ENCODE data around the gene MGMT.

The MGMT gene

DNA sequence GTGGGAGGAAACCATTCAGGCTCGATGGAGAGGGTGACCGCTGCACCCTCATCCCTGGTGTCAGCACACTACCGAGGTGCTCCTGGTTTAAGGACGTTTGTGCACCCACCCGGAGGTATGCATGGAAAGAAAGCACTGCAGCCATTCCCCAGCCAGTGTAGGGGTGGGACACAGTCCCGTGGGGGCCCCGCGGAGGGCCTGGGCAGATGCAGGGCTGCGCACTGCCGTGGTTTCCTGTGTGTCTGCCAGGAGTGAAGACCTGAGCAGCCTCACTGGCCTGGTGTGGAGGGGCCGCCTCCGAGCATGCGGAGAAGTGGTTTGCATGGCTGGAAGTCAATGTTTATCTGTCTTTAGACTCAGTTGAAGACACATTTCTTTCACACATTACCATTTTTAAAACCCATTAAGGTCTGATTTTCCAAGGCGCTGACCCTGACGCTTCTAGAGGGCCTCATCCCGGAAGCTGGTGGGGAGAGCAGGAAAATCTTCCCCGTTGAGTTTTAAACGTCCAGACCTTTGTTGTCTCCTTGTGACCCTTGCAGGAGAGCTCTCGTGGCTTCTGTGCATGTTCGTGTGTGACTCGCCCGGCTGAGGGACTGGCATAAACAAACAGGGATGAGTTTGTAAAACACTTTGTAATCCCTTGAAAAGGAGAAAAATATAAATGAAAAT lies 188.1 kb downstream of the MGMT start:
- DNase-seq (ENCODE audit: low read depth), result no peak

DNA sequence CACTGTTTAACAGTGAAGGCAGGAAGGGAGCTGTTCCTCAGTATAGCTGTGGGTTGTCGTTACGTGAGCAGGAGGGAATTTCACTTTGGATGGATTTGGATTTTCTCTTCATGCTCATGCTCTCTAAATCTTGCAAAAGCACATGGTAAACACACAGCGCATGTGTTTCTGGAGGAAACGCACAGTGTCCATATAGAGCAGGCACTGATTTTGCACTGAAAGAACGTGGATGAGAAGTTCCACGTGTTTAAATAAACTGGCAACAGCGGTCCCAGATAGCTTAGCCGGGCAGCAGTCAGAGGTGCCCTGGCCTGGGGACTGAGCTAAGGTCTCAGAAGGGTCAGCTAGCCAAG lies 188.6 kb downstream of the MGMT start:
- no peak for DNase-seq (ENCODE audit: low read depth)

DNA sequence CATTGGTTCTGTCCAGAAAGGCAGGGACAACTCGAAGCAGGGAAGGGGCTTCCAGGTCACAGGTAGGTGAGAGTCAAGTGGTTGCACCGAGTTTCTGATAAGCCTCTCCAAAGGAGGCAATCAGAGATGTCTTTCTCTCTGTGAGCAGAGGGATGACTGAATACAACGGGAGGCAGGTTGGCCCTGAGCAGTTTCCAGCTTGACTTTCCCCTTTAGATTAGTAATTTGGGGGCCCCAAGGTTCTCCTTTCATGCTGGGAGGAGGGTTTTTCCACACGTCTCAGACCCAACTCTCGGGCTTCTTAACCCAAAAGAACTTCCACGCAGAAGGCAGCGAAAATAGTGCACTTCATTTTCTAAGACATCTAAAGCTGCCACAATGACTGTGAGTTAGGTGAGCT lies 189.6 kb downstream of the MGMT start:
- no peak for DNase-seq (ENCODE audit: low read depth)

DNA sequence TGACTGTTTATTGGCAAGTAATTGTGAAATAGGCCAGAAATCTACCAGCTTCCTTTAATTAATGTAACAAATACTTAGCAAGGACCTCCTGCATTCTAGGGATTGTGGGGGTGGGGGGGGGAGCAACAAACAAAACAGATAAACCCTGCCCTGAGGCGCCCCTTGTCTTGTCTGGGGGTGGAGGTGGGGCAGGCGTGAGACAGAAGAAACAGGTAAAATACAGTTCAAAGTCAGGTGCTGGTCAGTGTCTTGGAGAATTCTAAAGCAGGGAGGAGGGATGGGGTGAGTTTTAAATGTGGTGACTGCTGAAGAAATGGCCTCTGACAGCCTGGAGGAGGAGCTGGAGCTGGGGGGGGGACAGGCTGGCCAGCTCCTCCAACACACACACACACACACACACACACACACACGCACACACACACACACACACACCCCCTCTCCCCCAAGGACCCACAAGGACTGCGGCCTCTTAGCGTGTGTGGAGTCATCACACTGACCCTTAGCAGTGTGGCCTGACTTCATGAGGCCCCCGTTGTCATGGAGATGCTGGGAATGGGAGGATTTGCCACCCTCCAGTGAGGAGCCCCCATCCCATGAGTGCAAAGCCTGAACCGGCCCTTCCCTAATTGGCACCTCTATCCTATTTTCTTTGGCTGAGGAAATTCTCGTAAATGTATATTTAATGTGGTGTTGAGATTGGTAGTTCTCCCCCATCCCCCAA lies 190.4 kb downstream of the MGMT start:
- no peak for DNase-seq (ENCODE audit: low read depth)

DNA sequence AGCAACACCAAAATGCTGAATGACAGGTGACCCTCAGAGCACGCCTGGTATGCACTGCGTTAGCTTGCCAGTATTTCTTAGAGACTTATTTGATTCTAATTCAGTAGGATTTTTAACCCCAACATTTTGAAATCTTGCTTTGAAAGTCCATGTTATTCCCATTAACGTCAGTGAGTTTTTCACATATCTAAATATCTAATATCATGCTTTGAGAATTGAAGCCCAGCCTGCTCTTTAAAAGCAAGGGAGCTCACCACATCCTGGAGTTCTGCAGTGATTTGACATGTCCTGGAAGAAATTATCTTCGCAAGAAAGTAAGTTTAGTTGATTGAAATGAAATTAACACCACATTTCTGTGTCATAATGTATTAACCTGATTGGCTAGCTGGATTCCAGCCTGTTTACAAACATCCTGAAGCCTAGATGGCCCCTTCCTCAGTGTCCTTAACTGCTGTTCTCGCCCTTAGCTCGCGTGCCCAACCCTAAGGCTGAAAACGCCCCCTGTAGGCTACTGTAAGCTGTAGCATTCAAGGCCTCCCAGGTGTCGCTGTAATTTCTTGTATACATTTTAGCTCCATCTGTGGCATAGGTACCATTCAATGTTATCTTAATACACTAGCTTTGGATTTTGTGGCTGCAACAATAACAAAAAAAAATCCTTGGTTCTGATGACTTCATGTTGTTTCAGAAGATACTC lies 191.5 kb downstream of the MGMT start:
- no peak for DNase-seq (ENCODE audit: low read depth)

DNA sequence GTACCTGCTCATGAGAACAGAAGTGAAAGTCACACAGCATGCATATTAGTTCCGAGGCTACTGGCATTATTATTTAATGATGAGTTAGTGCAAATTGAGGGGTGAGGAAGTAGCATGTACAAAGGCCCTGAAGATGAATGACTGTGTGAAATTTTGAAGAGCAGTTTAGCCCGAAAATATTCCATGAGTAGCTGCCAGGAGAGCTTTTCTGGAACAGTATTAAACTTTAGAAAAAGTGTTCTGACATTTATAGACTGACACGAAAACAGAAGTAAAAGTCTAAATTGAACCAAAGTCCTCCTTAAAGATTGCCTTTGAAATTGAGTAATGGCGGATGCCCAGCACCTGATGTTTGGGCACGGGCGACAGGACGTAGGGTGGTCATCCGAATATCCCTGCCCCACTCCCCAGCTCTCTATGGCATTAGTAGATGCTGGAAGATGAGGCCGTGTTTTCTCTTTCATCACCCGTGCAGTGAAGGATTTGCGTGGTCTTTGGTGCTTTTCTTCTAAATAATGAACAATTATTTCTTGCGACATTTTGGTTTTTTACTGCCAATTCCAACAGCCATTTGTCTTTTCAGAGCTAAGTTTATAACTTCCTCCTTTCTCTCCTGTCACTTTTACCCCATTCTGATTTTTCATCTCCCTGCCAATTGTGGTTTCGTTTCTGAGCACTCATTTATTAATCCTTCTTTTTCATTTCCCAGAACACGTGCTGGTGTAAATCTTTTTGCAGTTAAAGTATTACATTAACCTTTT lies 192.6 kb downstream of the MGMT start:
- no peak for DNase-seq (ENCODE audit: low read depth)

DNA sequence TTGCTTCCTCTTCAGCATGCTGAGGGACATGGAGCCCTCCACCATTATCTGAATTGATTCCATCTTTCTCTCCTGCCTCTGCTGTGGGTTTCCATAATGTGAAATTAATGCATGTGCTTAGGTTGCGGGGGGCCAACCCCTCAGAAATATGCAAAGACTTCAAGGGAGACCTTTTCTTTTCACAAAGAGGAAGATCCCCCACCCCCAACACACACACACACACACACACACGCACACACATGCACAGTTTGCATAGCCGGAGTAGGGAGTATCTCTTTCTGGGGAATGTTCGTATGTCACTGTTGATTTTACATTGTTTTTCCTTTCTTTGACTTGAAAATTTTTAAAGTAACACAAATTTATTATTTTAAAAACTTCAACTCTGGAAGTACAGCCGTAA lies 193.5 kb downstream of the MGMT start:
- no peak for DNase-seq (ENCODE audit: low read depth)

DNA sequence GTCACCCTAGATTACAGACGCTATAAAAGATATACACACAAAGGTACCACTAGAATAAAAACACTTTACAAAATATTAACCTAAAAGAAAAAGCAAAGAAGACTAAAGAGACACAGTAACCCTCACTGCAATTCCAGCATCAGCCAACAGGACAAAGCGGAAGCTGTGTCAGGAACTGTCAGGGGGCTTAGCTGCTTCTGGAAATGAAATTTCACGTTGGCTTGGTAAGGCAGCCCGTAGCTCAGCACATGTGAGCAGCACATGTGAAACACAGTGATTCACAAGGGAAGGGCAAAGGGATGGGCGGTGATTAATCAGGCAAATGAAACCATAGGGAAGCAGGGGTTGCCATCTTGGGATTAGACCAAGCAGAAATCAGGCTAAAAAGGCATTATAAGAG lies 195.4 kb downstream of the MGMT start:
- DNase-seq (ENCODE audit: low read depth), result no peak

DNA sequence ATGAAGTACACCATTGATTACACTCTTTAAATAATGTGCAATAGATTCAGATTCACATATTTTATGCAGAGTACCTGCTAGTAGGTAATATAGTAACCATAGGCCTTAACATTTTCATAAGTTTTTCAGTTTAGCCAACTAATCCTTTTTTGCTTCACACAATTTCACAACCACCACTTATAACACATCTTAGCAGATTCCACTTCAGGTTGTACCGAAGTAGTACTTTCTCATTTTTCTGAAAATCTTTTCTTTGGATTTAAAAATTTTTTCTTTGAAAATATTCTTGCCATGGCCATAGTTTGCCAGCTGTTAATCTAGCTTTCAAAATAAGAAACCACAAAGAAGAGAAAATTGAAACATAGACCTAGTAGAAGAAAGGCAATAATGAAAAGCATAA lies 203.1 kb downstream of the MGMT start:
- DNase-seq (ENCODE audit: low read depth), result no peak

DNA sequence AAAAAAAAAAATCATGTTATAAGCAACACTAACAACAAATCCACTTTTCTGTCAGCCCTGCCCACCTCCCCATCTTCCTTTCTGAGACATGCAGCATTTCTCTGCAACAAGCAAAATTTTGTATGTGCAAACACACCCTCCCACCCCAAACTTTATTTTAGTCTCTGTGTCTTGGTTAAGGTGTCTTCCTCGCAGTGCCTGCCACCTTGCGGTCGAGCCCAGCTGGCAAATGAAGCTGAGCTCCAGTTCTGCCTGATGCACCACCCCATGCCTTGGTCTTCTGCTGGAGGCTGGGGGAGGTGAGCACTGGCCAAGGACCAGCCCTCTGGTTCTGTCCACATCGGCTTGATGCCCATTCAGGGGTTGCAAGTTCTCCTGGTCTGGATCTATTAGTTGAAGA lies 206.3 kb downstream of the MGMT start:
- no peak for DNase-seq (ENCODE audit: low read depth)

DNA sequence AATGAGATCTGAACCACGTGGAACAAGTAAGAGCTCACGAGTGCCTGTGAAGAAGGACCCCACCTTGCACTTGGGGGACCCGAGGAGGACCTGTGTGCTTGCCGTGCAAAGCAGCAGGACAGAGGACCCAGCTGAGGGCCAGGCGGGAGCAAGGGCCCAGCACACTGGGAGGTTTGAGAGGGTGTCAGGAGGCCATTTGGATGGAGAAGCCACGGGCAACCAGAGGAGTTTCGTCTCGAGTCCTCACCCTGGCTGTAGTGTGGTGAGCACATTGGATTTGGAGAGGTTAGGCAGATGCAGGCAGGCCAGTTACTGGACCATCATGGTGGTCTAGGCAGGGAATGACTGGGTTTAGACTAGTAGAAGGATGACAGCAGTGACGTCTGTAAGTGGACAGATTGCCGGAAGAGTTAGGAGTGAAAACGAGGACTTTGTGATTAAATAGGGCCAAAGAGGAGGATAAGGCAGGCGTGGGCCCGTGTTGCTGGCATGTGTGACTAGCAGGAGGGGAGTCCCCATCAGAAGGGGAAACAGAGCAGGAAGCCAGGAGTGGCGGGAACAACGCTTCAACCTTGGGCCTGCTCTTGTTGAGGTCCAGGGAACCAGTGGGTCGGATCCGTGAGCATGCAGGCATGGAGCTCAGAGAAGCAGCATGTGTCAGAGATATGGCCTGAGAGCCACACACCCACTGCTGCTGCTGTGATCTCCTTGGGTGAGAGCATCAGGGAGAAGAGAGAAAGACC lies 208.2 kb downstream of the MGMT start:
- no peak for DNase-seq (ENCODE audit: low read depth)

DNA sequence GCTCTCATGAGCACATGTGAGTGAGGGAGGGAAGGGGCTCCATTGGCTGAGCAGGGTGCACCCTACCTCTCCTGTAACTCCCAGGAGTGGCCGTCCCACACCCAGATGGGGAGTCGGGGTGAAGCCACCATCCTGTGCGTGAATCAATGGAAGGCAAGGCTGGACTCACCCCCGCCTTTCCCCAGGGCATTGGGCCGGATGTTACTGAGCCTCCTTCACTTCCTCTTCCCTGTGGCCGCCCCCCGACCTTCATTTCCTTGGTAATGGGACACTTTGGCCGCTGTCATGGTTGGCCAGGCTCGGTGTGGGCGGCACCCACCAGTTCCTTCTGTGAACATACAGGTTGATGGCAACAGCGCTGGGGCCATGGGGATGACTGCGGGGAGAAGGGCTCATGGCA lies 209.0 kb downstream of the MGMT start:
- no peak for DNase-seq (ENCODE audit: low read depth)

DNA sequence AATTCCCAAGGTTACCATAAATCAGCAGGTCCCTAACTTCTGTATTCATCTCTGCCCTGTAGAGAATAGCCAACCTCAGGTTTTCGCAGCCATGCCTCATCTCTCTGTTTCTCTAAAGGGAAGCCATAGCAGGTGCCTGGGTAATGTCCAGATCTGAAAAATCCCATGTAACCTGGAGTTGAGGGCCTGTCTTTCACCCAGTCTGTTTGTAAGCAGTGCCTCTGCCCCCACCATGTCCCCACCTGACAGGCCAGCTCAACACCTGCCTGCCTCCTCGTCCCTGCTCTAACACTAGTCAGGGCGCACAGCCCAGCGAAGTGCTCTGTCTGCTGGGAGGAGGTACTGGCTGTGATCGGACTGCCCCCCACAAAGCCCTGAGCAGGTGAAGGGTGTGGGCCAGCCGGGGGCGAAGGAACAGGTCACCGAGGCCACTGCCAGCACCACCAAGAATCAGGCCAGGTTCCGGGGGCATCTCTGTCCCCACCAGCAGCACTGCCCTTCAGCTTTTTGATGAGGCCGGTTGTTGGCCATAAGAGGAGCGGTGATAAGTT lies 210.4 kb downstream of the MGMT start:
- no peak for DNase-seq (ENCODE audit: low read depth)

DNA sequence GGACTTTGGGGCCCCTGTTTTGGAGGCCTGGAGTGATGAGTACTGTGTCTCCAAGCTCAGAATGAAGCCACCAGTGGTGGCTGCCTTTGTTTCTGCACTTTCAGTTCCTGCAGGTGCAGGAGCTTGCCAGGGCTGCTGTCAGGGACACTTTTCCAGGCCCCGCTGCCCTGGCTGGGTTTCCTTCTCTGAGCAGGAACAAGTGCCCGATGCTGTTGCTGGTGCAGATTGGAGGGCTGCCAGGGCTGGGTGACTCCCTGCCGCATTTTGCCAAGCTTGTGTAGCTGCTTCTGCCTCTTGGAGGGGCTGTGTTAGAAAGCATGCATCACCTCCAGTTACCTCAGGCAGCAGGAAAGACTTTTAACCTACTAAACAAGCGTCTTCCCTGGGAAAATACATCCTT lies 211.1 kb downstream of the MGMT start:
- no peak for DNase-seq (ENCODE audit: low read depth)

DNA sequence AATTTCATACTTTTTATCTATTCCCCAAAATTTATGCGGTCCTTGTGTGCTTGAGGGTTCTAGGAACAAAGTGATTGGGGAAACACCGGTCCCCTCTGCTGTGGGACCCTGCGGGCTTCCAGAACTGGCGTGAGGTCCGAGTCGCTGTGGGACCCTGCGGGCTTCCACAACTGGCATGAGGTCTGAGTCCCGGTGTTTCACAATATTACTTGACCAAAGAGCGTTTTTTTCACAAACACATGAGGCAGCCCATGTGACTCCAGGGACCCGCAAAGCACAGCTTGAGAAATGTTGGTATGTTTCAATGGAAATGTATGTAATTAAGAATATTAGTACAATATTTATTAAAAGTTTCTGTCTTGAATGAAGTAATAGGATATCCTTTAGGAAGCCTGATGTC lies 212.2 kb downstream of the MGMT start:
- DNase-seq (ENCODE audit: low read depth), result no peak

DNA sequence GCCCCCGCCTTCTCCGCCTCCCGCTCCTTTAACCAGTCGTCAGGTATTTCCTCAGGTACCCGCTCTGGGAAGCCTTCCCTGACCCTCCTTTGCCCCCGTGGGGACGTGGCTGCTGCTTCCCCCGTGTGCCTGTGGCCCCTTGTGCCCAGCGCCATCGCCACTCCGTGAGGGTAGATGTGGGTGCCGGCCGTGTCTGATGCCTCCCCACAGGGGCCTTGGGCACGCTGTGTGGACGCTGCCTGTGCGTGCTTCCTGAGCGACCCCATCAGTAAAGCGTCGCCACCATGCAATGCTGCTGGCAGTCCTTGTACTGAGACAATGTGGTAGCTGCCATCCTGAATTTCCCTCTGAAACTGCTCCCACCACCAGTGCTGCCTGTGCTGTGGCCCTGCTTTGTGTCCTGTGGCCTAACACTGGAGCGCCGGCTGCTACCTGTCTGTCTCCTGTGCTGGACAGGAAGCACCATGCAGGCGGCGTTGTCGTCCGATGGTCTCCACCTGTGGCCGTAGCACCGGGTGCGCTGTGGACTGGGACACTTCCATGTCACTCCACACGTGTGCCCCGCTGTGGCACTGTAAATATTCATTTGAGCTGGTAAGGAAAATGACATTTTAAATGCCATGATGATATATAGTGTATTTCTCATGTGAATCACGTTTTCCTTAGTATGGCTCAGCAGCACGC lies 213.8 kb downstream of the MGMT start:
- no peak for DNase-seq (ENCODE audit: low read depth)

DNA sequence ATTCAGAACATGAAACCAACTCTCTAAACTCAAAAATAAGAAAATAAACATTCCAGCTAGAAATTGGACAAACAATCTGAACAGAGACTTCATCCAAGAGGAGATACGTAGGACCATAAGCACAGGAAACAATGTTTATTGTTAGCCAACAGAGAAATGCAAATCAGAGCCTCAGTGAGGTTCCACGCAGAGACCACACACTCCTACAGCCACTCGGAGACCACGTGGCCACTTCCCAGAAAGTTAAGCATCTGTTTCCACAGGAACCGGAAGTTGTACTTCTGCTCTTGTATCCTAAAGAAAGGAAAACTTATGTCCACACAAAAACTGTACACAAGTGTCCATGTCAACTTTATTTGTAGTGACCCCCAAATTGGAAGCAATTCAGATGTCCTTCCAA lies 214.8 kb downstream of the MGMT start:
- no peak for DNase-seq (ENCODE audit: low read depth)

DNA sequence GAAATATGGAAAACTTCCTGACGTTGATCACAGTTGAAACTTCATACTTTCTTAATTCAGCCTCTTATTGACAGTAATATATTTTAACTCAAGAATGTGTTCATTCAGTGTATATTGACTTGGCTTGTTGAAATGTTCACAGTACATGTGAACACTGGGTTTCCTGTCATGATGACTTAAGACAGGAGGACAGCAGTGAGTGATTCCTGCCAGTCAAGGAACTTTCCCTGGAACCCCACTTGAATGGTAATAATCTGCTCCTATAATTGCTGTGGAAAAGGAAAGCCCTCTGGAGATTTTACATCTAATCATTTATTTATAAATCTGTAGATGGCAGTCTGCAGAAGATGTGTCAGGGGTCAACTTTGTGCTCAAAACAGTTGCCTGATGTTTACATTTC lies 216.5 kb downstream of the MGMT start:
- no peak for DNase-seq (ENCODE audit: low read depth)

DNA sequence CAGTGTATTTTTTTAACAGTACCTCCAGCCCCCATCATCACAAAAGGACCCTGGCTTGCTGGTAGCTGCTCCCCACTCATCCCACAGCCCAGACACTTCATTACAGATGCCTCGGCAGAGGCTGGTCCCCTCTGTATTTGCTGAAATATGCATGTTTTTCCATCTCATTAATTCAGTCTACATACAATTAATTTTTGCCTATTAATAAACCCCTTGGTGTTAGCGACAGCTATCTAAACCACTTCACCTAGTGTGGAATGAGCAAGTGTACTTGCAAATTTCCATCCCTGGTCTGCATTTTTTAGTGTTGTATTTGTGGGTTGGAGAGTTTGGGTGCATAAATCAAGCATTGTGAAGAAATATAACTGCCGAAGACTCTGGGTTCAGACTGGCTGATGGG lies 216.9 kb downstream of the MGMT start:
- no peak for DNase-seq (ENCODE audit: low read depth)

DNA sequence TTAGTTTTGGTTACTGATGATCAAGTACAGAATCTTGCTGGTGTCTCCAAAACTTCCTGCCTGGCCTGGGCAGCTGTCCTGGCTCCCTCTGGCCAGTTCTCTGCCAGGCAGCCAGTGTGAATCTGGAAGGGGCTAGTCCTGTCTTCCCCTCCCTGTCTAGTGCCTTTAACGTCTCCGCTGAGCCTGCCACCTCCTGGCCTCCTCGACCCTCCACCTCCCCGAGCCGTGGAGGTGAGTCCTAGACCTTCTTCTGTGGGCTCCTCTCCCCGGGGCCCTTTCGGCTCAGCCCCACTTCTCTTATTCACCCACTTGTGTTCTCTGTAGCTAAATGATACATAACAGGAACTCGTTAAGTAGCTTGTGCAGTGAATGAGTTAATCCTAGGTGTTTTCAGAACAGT lies 218.2 kb downstream of the MGMT start:
- no peak for DNase-seq (ENCODE audit: low read depth)

DNA sequence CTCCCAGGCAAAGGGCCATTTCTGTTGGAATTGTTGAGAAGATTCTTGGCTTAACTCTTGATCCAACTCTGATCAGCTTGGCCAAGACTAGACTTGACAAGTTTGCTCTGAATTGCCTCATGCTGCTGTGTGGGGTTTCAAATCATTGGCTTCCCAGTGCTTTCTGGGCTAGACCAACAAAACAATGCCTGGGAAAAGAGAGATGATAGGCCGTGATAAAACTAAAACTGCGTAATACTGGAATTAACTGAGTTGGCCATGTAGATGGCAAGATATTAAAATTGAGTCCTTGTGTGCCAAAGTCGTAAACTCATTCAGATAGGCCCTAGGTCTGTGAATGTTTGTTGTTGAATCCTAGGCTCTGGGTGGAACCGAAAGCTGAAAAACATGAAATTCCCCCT lies 222.6 kb downstream of the MGMT start:
- no peak for DNase-seq (ENCODE audit: low read depth)

Measured in T follicular helper cell (primary cell).